ENCODE measurements around the gene SCML2.
"Not testable (repeated sequence)": the region's sequence is repeated elsewhere in the genome, so short reads cannot be mapped to it uniquely, and the experiment has no call there.

Gene SCML2

DNA sequence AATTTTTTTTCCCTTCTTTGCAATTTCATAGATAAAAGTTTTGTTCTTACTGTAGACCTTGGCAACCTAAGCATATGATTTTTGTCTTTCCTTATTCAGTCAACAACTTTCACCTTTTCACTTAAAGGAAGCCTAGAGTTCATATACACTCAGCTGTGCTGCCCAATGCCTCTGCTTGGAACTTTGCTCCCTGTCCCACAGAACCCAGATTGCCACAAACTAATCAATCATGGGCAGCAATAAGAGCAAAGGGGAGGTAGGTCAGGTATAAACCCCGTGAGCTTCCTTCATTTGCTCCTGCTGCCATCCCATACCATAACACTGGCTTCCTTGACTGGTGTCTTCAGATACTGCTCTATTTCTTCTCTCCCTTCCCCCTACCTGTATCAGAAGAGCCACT, 82.8 kb downstream of the SCML2 start:
- no peak for DNase-seq (ENCODE audit: low read depth in 4 of 4, low spot score in 1 of 4)

DNA sequence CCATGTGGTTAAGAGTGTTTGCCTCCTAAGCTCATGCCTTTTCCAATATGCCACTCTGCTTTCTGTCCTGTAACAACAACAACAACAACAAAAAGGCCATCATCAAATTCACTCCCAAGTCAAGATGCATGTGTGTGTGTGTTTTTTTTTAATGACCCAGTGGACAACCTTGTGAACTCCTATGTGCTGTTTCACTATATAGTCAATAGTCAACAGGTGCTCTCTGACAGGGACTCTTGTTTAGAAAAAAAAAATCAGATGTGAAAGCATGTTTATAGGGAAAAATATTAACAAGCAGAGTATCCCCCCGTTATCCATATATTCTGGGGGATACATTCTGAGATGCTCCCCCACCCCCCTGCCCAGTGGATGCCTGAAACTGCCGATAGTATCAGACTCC, 83.2 kb downstream of the SCML2 start:
- DNase-seq (ENCODE audit: low read depth in 4 of 4, low spot score in 1 of 4), result no peak

DNA sequence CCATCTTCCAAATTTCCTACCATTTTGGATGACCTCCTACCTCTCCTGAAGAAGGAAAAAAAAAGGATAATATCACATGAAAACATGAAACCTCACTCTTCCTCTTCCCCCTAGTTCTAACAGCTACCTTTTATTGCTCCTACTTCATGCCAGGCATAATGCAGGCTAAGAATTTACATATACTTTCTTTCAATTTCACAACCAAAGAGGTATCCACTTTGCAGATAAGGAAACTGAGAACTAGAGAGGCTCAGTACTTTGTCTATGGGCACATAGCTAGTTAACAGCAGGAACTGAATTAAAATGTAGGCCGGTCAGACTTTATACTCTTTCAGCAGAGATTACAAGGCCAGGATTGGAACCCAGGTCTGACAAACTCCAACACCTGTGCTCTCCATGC, 99.4 kb downstream of the SCML2 start:
- no peak for DNase-seq (ENCODE audit: low read depth in 4 of 4, low spot score in 1 of 4)

DNA sequence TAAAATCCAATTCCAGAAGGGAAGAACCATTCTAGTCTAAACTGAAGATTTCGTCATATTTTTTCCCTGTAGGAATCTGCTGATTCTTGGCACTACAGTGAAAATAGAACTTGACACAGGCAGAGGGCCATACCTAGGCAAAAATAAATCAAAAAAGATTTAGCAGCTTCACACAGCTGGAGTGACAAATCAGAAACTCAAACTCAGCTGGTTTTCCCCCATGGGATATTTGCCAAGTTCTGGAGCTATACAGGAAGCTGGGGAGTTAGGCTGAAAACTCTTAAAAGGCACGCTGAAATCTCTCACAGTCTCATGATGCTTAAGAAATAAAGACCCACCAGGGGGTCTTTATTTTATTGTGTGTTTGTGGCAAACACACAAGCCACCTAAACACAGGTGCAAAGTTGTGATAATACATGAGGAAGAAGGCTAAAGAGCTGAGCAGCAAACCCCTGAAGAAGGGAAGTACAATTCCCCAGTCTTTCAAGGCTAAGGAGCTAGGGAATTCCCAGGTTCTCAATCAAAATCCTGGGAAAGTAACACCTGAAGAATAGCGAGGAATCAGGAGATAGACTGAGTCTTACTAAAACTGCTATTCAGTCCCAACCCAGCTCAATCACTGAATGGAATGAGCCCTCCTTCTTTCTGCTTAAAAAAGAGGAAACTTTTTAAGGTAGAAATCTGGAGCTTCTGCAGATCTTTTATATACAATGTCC, 101.7 kb downstream of the SCML2 start:
- no peak for DNase-seq (ENCODE audit: low read depth in 4 of 4, low spot score in 1 of 4)

DNA sequence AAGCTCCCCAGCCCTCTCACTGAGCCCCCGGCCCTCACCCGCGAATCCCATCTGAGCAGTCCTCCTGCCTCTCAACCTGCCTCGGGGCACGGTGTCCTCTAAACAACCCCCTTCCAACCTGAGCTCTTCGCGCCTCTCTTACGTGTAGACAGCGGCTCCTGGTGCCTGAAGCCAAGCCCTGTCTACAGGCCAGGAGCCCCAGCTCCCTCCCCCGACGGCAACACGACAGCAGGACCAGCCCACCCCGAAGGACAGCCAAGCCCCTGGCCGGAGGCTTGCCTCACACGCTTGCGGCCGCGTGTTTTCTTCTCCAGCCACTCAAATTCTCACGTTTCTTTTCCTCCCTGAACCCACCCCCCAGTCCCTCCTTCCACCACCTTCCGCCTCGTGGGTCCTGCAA, 124.8 kb downstream of the SCML2 start:
- DNase-seq (ENCODE audit: low read depth in 4 of 4, low spot score in 1 of 4), result not testable (repeated sequence)

DNA sequence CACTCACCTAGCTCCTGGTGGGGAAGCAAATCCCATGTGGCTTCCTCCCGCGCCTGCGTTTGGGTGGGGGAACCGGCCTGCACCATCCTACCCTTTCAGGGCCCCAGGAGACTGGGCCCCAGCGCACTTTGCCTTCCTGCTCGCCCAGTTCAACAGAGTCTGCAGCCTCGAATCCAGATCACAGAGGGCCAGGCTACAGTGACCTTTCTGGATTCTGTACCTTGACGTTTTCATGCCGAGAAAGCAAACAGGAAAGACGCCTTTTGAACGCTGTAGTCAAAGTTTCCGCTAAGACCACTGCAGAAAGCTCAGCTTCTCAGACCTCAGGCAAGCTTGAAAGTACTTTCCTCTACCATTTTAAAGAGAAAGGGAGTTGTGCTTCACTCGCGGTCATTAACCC, 126.4 kb downstream of the SCML2 start:
- DNase-seq (ENCODE audit: low read depth in 4 of 4, low spot score in 1 of 4), result no peak

DNA sequence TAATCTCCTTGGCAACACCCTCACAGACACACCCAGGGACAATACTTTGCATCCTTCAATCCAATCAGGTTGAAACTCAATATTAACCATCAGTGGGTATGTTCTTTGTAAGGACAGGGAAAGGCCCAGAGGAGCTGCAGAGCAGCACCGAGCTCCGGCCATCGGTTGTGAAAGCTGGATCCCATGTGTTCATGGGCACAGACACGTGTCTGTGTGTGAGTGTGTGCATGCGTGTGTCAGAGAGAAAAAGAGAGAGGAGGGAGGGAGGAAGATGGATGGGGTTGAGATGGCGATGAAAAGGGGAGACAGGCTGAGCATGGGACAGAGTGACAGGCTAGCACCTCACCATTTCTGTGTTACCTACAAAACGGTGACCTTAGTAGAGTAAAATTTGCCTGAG, 127.0 kb downstream of the SCML2 start:
- no peak for DNase-seq (ENCODE audit: low read depth in 4 of 4, low spot score in 1 of 4)

DNA sequence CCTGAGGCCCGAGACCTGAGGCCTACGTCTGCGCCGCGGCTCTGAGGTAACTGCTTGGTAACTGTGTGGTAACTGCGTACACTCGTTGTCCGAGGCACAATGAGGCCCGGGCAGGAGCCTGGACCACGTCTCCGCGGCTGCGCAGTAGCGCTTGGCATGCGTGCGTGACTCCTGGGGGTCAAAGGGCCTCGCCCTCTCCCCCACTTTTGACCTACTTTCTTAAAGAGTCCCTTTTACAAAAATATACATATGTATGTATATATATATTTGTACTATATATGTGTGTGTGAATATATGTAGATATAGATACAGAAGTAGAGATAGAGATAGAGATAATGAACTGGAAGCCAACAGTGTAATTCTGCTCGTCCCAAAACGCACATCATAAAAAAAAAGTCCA, 133.7 kb downstream of the SCML2 start, which contains the start of gene BEND2:
BEND2 (minus strand) TSS at position 101 of the 400 bp plus-strand sequence. CDS start 136 bp downstream, outside the sequence.
- no peak for DNase-seq (ENCODE audit: low read depth in 4 of 4, low spot score in 1 of 4)

DNA sequence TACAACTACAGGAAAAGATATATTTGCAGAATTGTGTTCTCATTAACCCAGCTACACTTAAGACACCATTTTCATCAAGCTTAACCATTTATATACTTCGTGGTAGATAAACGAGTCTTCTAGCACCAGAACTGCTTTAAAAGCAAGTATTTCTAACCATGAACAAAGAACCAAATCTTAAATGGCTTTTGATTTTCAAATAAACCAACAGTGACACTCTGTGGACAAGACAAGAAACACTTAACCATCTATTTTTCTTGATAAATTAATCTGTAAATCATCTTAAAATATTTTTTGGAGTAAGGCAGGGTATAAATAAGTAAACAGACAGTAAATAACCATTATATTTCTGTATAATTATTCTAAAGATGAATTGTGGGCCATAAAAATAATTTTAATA, 144.0 kb downstream of the SCML2 start:
- DNase-seq (ENCODE audit: low read depth in 4 of 4, low spot score in 1 of 4), result no peak

DNA sequence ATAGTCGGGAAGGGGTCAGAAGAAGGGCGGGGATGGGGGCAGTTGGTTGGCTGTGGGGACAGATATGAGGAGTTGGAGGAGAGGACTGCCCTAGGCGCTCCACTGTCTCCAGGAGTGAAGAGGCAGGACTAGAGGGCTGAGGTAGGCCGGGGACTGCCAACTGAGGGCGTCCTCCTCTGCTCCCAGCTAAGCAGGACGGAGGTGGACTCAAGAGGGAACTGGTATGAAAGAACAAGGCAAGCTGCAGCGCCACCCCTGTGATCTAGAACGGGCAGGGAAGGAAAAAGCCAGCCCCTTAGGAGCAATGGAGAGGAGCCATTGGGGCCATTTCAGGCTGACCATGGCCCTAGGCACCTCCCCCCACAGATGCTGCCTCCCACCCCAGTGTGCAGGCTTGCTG, 147.8 kb downstream of the SCML2 start:
- no peak for DNase-seq (ENCODE audit: low read depth in 4 of 4, low spot score in 1 of 4)

DNA sequence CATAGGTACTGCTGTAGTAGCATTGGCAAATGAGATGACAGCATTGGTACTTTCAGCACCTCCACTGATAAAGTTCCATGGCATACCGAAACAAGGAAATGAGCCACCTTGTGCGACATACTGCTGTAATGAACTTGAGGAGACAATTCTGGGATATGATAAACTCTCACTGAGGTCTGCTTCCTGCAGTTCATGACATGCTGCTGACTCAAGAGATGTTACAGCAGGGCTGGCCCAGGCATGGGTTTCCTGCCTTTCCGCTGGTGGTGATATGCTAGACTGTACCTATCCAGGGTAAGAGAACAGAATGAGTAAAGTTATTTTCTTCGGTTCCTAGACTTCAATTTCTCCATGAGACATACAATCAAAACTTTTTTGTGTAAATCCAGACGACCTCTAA, 150.9 kb downstream of the SCML2 start:
- DNase-seq (ENCODE audit: low read depth in 4 of 4, low spot score in 1 of 4), result no peak

DNA sequence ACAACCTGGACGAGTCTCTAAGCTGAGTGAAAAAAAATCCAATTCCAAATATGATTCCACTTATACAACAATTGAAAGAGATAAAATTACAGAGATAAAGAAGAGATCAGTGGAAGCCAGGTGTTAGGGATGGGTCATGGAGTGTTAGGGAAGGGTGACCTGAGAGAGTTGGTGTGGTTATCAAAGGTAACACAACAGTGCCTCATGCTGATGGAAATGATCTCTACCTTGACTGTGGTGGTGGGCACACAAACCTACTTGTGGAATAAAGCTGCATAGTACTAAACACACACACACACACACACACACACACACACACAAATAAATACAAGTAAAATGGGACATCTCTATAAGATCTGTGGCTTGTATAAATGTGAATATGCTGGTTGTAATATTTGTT, 159.8 kb downstream of the SCML2 start:
- no peak for DNase-seq (ENCODE audit: low read depth in 4 of 4, low spot score in 1 of 4)
